Gastroesophageal sphincter (tissue), 3 donors: ENCODE results near the gene ARHGEF9.

ENCODE experiments used
- CTCF ChIP-seq, 4 experiments: fragments of 200-600 bp in 2 of 4; fragments of 450-650 bp in 2 of 4; sonication (generic) in 1 of 4; IDR thresholded peaks; one replicate each; pipeline ENCODE4 v1.5.1; 2017 to 2019; ENCODE audit warnings: antibody characterized with exemption in 4 of 4, mild to moderate bottlenecking in 2 of 4, moderate library complexity in 2 of 4
- POLR2A ChIP-seq, 2 donors: fragments of 450-650 bp; IDR thresholded peaks; one replicate each; pipeline ENCODE4 v1.6.1; 2017; ENCODE audit warnings: antibody characterized with exemption in 2 of 2, mild to moderate bottlenecking in 2 of 2, moderate library complexity in 1 of 2

GRCh38 chrX:63754860-63755579 lies 30.0 kb downstream of the ARHGEF9 start:
- no peak for TF ChIP-seq CTCF (IDR thresholded peaks at IDR 0.05)
- peak; percentile 44 to 54 for TF ChIP-seq POLR2A (IDR thresholded peaks at IDR 0.05)
